Measurements from ENCODE around the gene SPEF2.

SPEF2 gene

DNA sequence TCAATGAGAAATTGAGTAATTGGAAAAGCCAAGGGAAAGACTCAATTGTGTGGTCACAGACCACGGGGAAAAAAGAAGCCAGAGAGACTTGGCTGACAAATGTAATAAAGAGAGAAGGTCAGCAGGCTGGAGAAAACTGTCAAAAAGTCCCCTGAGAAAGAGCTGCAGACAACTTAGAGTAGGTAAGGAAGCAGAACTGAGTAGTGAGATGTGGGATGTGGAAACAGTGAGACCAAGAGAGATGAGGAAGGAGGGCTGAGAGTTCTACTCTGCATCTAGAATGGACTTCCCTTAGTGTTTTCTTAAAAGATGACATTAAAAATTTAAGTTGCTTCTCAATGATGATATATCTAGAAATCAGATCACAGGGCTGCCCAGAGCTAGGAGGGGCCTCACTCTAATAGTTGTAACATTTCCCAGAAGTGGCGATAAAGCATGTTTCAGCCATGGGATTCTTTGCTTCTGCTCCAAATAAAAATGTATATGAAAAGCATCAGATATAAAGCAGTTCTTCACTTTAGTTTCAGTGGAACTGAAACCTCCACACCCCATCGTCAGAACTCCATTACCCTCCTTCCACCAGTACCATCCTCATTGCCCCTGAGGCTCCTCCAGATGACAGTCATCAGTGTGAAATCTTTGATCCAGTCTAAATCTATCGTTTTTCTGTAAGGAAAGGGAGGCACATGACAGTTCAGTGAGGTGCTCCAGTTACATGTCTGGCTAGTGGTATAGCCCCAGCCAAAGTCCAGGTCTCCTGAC is 80.6 kb downstream of the SPEF2 start:
- TF ChIP-seq CTCF (IDR thresholded peaks at IDR 0.05; ENCODE audit: low read depth, low read length, missing control alignments) = no peak
- DNase-seq (ENCODE audit: extremely low read depth, low read depth) = no peak
- H3K4me3 ChIP-seq (replicated peaks; ENCODE audit: low read depth, low read length) = no peak overlapping the region

DNA sequence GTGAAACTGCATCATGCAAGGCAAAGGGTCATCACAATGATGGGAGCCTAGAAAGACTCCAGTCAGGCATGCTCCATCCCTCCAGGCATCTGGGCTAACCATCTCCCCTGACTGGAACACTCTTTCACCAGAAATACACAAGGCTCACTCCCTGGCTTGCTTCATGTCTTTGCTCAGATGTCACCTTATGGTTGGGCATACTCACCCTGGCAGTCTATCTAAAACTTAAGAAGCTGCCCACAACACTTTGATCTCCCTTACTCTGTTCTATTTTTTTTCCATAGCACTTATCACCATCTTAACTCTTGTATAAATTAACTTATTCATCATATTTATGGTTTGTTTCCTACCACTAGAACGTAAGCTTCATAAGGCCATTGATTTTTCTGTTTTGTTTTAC is 90.0 kb downstream of the SPEF2 start:
- H3K4me3 ChIP-seq (replicated peaks; ENCODE audit: low read depth, low read length) = no peak overlapping the region
- DNase-seq (ENCODE audit: extremely low read depth, low read depth) = no peak
- TF ChIP-seq CTCF (IDR thresholded peaks at IDR 0.05; ENCODE audit: low read depth, low read length, missing control alignments) = no peak

DNA sequence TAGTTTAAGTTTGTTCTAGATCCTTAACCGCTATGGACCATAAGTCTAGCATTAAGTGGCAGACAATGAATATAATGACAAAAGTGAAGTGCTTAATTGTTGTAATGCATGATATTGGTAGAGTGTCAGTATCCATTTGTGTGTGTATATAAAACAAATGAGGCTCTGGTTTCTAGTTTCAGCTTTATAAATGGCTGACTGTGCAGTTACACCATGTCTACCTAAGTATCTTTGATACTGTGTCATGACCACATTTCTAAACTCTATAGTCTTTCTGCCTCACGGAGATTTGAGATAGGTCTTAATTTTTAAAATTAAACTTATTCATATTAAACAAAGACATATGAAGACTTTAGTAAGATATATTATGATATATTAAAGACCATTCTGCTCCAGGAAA is 92.0 kb downstream of the SPEF2 start:
- no peak for TF ChIP-seq CTCF (IDR thresholded peaks at IDR 0.05; ENCODE audit: low read depth, low read length, missing control alignments)
- no peak overlapping the region for H3K4me3 ChIP-seq (replicated peaks; ENCODE audit: low read depth, low read length)
- DNase-seq (ENCODE audit: extremely low read depth, low read depth) = no peak

DNA sequence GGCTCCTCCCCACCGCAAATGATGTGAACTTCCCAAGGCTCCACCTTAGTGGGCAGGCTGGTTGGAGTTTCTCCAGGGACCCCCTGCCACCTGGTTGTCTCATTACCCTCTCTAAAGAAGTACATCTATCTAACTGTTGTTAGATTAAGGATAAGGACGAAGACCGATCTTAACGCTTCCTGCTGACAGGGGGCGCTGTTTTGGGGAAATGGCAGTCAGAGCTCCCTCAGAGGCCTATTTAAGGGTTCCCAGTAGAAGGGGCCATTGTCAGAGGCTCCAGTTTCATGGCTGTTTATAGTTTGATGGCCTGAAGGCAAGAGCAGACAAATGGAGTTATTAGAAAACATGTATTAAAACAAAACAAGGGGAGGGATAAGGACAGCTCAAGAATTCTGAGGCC is 100.1 kb downstream of the SPEF2 start:
- no peak overlapping the region for H3K4me3 ChIP-seq (replicated peaks; ENCODE audit: low read depth, low read length)
- no peak for DNase-seq (ENCODE audit: extremely low read depth, low read depth)
- no peak for TF ChIP-seq CTCF (IDR thresholded peaks at IDR 0.05; ENCODE audit: low read depth, low read length, missing control alignments)

- TF ChIP-seq CTCF (IDR thresholded peaks at IDR 0.05; ENCODE audit: low read depth, low read length, missing control alignments) = no peak
- no peak overlapping the region for H3K4me3 ChIP-seq (replicated peaks; ENCODE audit: low read depth, low read length)
- DNase-seq (ENCODE audit: extremely low read depth, low read depth) = no peak
Observed at GRCh38 chr5:35735718-35736117, 118.1 kb downstream of the SPEF2 start.

DNA sequence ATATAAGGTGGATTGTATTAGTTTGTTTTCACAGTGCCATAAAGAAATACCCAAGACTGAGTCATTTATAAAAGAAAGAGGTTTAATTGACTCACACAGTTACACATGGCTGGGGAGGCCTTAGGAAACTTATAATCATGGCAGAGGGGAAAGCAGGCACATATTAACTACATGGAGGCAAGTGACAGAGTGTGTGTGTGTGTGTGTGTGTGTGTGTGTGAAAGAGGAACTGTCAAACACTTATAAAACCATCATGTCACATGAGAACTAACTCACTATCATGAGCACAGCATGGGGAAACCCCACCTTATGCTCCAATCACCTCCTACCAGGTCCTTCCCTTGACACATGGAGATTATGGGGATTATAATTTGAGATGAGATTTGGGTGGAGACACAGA is 118.6 kb downstream of the SPEF2 start:
- no peak for TF ChIP-seq CTCF (IDR thresholded peaks at IDR 0.05; ENCODE audit: low read depth, low read length, missing control alignments)
- no peak for DNase-seq (ENCODE audit: extremely low read depth, low read depth)
- no peak overlapping the region for H3K4me3 ChIP-seq (replicated peaks; ENCODE audit: low read depth, low read length)
